Gastrocnemius medialis (tissue), 4 donors: Measurements from ENCODE around the gene MTCL1.

ENCODE experiments used
- POLR2A ChIP-seq, 2 donors: fragments of 450-650 bp; IDR thresholded peaks; one replicate each; pipeline ENCODE4 v1.6.1; 2017; ENCODE audit warnings: antibody characterized with exemption in 2 of 2, mild to moderate bottlenecking in 2 of 2, moderate library complexity in 2 of 2
- TF ChIP-seq, protein P1 (sequence below), 5 experiments: fragments of 450-650 bp in 3 of 5; fragments of 200-600 bp in 2 of 5; sonication (generic) in 2 of 5; IDR thresholded peaks in 4 of 5; conservative IDR thresholded peaks in 1 of 5; 1 replicate in 4 of 5; 2 replicates in 1 of 5; pipeline ENCODE4 v1.5.1; 2016 to 2019; ENCODE audit warnings: antibody characterized with exemption in 5 of 5, mild to moderate bottlenecking in 3 of 5, moderate library complexity in 3 of 5

DNA sequence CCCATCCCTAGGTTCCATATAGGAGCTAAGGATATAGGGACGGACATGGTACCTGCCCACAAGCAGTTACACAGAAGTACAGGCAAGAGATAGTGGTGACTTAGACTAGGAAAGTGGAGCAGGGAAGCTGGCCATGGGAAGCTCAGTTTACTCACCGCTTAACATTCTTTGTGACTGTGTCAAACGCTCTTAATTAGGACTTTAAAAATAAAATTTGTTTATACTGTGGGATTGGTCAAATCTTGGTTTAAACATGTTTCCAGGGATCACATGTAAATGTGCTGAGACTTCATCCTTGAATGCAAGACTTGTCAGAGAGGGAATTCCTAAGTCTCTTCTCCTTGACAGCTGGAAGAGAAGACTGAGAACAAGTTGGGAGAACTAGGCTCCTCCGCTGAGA, 107.3 kb downstream of the MTCL1 start:
- TF ChIP-seq, protein P1, sequence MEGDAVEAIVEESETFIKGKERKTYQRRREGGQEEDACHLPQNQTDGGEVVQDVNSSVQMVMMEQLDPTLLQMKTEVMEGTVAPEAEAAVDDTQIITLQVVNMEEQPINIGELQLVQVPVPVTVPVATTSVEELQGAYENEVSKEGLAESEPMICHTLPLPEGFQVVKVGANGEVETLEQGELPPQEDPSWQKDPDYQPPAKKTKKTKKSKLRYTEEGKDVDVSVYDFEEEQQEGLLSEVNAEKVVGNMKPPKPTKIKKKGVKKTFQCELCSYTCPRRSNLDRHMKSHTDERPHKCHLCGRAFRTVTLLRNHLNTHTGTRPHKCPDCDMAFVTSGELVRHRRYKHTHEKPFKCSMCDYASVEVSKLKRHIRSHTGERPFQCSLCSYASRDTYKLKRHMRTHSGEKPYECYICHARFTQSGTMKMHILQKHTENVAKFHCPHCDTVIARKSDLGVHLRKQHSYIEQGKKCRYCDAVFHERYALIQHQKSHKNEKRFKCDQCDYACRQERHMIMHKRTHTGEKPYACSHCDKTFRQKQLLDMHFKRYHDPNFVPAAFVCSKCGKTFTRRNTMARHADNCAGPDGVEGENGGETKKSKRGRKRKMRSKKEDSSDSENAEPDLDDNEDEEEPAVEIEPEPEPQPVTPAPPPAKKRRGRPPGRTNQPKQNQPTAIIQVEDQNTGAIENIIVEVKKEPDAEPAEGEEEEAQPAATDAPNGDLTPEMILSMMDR (IDR thresholded peaks at IDR 0.05 in 4 of 5, conservative IDR thresholded peaks at IDR 0.05 in 1 of 5), result no peak
- no peak for TF ChIP-seq POLR2A (IDR thresholded peaks at IDR 0.05)
